ENCODE measurements around the gene PLEKHB1.
"Not testable (repeated sequence)": the region's sequence is repeated elsewhere in the genome, so short reads cannot be mapped to it uniquely, and the experiment has no call there.

The PLEKHB1 gene

DNA sequence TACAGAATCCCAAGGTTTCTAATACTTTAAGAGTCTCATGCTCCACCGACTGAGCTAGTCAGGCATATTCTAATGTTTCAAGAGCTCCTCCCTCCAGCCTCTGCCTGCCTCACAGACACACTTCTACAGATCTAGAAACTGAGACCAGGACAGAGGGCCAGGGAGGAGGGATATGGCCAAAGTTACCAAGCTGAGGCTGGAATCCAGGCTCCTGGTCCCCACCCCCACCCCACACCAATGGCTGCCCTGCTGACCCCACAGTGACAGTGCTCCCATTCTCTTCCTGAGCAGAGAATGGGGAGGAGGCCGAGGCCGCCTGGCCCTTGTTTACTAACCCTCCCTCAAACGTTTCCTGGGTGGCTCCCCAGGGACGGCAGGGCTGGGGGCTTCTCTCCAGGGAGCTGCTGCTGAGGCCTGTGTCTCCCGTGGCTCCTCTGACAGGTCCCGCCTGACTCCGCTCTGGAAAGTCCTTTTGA is 2.2 kb downstream of the PLEKHB1 start:
- no peak for DNase-seq (ENCODE audit: low read depth)

DNA sequence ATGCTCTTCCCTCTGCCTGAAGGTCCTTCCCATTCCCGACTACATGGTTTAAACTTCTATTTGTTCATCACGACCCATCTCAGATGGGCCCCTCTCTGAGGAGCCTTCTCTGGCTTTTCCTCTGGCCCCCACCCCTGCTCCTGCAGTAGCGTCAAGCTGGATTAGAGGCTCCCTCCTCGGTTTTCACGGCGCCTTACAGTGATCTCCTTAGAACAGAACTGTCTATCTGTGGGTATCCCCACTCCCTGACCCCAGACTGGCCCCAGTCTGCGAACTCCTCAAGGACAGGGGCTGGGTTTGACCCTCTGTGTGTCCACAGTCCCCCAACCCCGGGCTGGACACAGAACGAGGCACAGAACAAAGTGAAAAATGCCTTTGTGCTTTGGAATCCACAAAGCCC is 2.8 kb downstream of the PLEKHB1 start:
- DNase-seq (ENCODE audit: low read depth) = no peak

DNA sequence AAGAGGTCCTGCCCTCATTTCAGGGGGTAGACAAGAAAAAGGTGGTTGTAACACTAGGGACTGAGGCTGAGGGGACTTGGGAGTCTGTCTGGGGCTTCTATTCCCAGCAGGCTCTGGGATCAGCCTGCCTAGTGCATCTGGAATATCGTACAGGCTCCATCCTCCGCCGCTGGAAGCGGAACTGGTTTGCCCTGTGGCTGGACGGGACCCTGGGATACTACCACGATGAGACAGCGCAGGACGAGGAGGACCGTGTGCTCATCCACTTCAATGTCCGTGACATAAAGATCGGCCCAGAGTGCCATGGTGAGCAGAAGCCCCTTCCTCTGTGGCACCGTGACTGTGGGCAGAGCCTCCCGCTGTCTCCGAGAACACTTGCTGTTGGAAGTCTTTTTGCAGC is 4.0 kb downstream of the PLEKHB1 start:
- no peak for DNase-seq (ENCODE audit: low read depth)

DNA sequence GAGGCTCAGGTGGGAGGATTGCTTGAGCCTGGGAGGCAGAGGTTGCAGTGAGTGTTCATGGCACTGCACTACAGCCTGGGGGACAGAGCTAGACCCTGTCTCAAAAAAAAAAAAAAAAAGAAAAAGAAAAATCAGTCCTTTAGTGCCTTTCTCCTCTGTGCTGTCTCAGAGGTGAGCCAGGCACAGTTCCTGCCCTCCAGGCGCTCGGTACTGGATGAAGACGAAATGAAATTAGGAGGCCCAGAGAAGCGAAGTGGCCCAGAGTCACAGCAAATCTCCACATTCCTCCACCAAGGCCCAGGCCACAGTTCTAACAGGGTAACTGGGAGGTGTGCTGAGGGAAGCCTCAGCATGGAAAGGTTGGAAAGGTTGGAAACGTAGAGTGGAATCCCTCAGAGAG is 4.9 kb downstream of the PLEKHB1 start:
- DNase-seq (ENCODE audit: low read depth) = no peak

DNA sequence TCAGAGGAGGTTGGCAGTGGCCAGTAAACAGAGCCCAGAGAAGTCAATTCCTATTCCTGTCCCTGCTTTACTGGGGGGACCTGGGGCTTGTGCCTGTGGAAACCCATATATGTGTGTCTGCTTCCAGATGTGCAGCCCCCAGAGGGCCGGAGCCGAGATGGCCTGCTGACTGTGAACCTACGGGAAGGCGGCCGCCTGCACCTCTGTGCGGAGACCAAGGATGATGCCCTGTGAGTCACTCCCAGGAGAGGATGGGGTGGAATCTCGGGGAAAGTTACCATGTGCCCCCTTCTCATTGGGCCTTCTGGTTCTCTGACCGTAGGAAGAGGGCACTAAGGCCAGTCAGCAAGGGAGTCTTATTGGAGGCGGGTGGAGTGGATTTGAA is 5.3 kb downstream of the PLEKHB1 start:
- DNase-seq (ENCODE audit: low read depth) = no peak

DNA sequence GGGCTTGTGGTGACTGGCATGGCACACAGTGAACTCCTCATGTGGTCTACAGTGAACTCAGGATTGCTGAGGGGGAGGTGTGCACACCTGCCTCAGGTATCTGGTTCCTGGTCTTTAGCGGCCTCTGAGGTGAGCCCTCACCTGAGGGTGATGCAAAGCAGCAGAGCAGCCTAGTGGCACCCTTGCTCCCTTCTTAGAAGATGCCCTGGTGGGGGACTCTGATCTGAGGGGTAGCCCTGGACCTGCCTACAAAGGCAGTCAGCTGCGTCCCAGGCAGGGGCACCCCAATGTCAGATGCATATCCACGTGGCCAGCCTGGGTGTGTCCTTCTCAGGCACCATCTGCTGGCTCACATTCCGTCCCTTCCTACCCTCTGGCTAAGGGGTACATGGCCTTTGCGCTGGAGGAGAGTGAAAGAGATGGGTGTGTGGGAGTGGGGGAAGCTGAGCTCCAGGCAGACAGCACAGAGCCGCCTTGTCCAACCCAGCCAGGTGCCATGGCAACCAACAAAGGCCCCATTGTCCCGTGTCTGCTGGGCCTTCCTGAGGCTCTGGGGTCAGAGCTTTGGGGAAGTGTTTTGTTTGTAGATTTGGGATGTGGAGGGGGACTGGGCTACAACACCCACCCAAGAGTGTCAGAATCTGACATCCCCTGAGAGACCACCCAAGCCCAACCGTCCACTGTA is 5.8 kb downstream of the PLEKHB1 start:
- DNase-seq (ENCODE audit: low read depth) = no peak

DNA sequence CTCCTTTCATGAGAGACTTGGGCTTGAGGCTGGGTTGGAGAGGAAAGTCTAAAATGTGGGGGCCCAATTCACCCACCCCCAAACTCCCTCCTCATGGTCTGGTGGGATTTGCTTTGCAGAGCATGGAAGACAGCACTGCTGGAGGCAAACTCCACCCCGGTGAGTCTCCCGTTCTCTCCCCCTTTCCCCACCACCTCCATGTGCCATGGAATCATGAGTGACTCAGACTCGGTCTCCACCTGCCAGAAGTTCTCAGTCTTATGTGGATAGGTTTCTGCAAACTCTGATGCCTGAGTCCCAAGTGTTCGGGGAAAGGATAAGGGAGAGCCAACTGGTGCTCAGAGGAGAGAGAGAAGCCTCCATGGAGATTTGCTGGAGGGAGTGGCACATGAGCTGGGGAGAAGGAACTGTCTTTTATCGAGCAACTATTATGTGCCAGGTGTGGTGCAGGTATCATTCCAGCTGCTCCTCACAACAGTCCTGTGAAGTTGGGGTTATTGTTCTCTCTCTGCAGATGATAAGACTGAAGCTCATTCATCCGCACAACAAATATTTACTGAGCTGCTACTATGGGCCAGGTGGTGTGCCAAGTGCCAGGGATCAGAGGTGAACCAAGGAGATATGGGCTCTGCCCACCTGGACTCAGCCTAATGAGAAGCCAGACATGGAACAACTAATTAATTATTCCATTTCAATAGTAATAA is 6.6 kb downstream of the PLEKHB1 start:
- no peak for DNase-seq (ENCODE audit: low read depth)

DNA sequence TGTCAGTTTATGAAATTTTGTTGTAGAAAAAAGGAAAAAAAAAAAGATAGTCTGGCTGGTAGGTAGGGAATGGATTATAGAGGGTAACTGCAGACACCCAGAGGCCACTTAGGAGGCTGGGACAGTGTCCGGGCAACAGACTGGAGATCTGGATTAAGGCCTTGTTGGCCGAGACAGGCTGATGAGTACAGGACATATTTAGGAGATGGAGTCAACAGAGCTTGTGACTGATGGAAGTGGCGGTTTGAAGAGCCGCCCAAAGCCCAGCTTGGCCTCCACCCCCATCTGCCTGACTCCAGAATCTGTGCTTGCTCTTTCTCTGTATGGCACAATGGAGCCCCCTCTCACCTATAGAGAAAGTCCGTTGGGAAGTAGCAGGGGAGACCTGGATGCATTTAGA is 7.6 kb downstream of the PLEKHB1 start:
- DNase-seq (ENCODE audit: low read depth) = no peak

DNA sequence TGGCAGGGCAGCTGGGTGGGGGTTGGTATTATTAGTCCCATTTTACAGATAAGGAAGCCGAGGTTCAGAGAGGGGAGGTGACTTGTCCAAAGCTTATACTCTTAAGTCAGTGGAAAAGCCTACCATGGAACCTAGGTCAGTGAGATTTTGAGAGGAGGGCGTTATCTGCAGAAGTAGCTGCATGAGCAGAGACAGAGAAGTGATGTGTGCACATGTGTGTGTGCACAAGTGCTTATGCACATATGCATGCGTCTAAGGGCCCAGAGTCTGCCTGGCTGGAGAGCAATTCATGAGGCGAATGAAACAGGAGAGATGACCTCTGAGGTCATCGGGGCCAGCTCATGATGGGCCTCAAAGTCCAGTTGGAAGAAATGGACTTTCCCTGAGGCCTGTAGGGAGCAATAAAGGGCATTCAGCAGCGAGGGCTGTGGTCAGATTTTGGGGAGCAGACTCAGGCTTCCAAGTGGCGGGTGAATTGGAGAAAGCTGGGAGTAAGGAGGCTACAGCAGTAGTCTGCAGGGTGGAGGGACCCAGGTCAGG is 8.2 kb downstream of the PLEKHB1 start:
- DNase-seq (ENCODE audit: low read depth) = no peak

DNA sequence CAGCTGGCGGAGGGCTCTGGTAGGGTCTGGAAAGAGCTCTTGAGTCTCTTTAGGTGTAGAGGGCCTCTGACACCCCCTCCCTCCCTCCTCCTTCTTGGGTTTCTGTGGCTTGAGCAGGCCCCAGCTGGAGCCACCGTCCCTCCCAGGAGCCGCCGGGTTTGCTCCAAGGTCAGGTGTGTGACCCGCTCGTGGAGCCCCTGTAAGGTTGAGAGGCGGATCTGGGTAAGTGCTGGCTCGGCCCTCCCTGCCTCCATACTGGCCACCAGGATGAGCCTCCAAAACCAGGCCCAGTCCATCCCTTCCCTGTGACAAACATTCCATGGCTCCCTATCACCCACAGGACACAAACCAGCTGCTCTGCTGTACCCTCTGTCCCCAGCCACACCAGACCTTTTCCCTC is 9.3 kb downstream of the PLEKHB1 start:
- DNase-seq (ENCODE audit: low read depth) = no peak

DNA sequence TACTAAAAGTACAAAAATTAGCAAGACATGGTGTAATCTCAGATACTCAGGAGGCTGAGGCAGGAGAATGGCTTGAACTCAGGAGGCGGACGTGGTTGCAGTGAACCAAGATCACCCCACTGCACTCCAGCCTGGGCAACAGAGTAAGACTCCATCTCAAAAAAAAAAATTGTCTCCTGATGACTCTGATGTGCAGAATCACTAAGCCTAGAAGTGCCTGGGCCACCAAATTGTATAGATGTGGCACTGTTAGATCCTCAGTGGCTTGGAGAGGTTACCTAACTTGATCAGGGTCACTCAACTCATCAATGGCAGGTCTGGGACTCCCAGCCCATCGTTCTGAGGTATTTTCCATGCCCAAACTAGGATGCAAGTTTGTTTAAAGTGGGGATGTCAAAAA is 10.6 kb downstream of the PLEKHB1 start:
- no peak for DNase-seq (ENCODE audit: low read depth)

DNA sequence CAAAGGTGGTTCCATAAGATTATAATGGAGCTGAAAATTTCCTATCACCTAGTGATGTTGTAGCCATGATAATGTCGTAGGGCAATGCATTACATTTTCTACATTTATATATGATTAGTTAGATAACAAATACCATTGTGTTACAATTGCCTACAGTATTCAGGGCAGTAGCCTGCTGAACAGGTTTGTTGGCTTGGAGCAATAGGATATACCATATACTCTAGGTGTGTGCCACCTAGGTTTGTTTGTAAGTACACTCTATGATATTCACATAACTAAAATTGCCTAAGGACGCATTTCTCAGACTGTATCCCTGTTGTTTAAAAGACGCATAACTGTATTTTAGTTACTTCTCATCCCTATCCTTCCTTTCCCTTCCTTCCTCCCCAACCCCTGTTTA is 13.6 kb downstream of the PLEKHB1 start:
- DNase-seq (ENCODE audit: low read depth) = no peak

DNA sequence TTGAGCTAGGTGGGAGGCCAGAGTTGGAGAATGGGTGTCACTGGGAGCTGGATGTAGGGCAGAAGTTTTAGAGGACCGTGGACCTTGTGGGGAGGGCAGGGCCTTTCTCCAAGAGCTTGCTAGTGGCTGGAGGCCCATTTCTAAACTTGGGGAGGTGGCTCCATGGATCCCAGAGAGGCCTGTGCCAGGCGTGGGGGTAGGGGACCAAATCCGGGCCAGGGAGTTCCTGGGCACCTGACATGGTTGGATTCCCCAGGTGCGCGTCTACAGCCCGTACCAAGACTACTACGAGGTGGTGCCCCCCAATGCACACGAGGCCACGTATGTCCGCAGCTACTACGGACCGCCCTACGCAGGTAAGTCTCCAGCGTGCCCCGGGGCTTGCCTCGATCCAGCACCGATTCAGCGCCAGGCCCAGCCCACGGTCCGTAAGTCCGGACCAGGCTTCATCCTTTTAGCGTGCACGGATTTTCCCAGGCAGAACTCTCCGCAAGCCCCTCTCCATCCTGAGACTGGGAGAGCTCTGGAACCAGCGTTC is 14.2 kb downstream of the PLEKHB1 start:
- DNase-seq (ENCODE audit: low read depth) = no peak

DNA sequence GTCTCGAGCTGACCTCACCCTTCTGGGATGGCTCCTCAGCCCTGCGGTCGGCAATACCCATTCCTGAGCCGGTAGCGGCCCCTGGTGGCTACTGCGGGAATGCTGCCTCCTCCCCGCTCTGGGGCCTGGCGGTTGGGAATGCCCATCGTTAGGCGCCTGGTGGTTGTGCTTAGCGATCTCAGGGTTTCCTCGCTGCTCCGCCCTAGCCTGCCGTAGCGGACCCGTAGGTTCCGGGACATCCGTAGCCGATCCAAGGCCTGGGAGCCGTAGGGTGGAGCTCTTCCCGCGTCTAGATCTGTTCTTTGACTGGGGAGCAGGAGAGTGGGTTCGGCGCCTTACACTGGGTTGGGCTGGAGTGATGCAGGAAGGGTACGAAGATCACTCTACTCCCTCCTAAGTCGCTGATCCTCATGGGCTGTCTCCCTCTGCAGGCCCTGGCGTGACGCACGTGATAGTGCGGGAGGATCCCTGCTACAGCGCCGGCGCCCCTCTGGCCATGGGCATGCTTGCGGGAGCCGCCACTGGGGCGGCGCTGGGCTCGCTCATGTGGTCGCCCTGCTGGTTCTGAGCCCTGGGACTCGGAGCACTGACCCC is 14.8 kb downstream of the PLEKHB1 start:
- DNase-seq (ENCODE audit: low read depth) = peak; percentile 70

DNA sequence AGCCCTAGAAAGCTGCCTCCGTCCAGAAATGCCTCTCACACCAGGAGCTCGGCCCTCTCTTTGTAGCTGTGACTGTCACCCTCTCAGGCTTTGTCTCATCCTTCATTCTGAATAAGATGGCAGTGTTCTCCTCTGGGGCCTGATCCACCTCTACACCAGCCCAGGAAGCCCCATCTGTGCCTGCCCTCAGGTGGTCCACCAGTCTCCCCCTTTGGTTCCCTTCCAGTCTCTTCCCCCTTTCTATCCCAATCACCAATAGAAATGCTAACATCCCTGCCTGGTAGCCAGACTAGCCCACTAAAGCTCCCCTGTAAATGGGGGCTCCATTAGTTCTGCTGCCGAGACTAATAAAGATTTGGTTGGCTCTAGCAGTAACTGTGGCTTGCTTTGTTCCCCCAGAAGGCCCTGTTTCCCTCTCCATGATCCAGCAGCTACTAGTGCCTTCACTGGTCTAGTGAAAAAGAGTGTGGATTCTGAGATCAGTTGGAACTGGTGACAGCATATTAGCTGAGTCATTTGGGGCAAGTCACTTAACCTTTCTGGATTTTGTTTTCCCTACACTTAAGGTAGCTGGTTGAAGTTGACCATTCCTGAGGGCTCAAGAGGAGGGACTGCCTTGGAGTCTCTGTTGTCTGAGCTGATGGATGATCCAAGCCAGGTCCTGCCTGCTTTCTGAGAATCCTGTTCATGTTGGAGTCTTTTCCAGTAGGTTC is 16.2 kb downstream of the PLEKHB1 start:
- DNase-seq (ENCODE audit: low read depth) = no peak

DNA sequence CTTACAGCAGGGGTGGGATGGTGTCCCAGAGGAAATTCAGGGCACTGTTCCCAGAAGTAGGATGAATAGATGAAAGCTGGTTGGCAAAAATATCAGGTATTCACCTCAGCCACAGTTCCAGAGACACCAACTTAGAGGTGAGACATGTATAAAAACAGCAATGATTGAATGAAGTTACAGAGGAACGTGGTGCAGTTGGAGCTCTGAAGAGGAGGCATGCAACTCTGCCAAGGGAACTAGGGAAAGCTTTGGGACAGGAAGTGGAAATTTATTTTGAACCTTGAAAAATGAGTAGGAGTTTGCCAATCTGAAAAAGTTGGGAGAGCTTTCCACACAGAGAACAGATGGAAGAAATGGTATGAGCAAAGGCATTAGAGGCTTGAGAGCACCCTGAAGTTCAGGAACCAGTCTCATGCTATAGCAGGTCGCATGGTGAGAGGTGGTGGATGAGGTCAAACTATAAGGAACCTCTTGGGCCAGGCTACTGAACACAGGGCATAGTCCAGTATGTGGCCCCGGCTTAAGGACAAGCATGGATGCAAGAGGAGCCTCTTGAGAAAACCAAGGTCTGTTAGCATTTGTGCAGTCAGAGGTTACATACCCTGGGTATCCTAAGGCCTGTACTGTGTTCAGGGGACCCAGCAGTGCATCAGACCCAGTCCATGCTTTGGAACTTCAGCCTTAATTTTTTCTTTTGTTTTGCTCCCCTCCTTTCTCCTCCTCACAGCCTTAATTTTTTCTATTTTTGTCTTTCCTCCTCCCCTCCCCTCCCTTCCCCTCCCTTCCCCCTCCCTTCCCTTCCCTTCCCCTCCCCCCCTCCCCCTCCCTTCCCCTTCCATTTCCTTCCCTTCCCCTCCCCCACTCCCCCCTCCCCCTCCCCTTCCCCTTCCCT is 17.5 kb downstream of the PLEKHB1 start:
- no peak for DNase-seq (ENCODE audit: low read depth)

DNA sequence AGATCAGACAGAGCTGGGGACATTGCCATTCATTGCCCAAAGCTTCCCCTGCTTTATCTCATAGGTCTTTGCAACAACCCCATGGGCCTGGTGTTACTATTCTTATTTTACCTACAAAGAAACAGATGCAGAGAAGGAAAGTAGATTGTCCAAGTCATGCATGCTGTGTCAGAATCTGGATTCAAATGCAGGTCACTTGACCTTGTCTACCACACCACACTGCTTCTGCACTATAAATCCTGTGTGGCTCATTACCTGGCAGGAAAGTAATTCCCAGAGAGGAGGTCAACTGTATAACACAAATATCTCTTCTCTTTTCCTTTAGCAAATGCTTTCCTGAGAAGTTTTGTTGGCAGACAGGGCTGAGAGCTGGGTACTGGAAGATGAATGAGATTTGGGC is 18.5 kb downstream of the PLEKHB1 start:
- no peak for DNase-seq (ENCODE audit: low read depth)

DNA sequence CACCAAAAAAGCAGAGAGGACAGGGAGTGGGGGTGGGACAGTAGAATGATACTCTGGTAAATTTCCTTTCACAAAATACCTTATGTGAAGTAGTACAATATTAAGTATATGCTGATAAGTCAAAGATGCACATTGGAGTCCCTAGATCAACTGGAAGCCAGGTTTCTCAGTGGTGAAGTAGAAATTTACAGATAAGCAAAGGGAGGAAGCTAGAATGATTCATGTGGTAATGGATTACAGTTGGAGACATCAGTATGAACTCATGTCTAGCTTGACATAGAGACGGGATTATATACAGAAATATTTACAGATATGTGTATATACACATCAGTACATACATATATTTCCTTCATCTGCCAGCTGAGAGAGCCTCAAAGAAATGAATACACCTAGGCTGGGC is 21.5 kb downstream of the PLEKHB1 start:
- no peak for DNase-seq (ENCODE audit: low read depth)

DNA sequence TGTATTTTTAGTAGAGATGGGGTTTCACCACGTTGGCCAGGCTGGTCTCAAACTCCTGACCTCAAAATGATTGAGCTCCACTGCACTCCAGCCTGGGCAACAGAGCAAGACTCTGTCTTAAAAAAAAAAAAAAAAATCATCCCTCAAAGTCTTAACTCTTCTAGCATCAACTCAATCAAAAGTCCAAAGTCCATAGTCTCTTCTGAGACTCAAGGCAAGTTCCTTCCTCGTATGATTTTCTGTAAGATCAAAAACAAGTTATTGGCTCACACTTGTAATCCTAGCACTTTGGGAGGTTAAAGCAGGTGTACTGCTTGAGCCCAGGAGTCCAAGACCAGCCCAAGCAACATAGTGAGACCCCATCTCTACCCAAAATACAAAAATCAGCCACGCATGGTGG is 24.4 kb downstream of the PLEKHB1 start:
- DNase-seq (ENCODE audit: low read depth) = no peak

DNA sequence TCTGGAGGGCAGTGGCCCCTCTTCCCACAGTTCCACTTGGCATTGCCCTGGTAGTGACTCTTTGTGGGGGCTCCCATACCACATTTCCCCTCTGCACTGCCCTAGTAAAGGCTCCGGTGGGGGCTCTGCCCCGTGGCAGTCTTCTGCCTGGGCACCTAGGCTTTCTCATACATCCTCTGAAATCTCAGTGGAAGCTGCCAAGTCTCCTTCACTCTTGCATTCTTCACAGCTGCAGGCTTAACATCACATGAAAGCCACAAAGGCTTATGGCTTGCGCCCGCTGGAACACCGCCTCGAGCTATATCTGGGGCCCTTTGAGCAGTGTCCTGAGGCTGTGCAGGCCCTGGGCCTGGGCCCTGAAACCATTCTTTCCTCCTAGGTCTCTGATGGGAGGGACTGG is 25.3 kb downstream of the PLEKHB1 start:
- DNase-seq (ENCODE audit: low read depth) = no peak

DNA sequence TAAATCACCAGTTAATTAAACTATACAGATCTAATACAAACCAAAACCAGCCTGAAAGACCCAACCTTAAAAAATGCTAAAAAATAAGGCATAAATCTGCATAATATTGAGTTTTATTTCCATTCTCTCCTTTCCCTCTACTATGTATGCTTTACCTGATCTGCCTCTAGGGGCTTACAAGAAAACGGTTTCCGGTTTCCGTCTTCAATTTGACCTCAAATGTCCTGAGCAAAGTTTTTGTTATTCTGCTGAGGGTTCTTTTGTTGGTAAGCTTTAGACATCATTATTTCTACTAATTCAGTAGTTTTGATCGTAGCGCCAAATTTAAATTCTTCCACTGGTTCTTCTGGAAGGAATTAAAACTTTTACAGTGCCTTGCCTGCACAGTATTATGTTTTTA is 30.2 kb downstream of the PLEKHB1 start:
- not testable (repeated sequence) for DNase-seq (ENCODE audit: low read depth)

Data from fibroblast of gingiva (primary cell).